Measurements from ENCODE around the gene ADCY7. TPM values are rescaled to one million over a fixed set of nuclear protein-coding genes. Genes with fewer than 3 reads are reported as not detected.

Gene ADCY7
- total RNA-seq, 1 experiment from 2014 or later: 4.0 TPM

GRCh38 chr16:50316102-50316847 is 49.9 kb downstream of the ADCY7 start:
- H3K4ac ChIP-seq (ENCODE audit: low read depth, low read length): no peak overlapping the region
- no peak overlapping the region for H2BK120ac ChIP-seq (ENCODE audit: low read depth, low read length, poor library complexity, severe bottlenecking)
- no CpG with 5 or more reads among the region's 12 CpGs for WGBS (ENCODE audit: extremely low coverage, insufficient read length, low lambda C conversion rate)
- no peaks in the 10 kb centered on the region for H4K20me1 ChIP-seq (ENCODE audit: control insufficient read depth, insufficient read depth, insufficient read length)
- H3K4me3 Mint-ChIP-seq: no peak overlapping the region
- TF ChIP-seq CTCF (conservative IDR thresholded peaks at IDR 0.05): no peak
- H3K27ac Mint-ChIP-seq: no peak overlapping the region; a peak in 1 of 7 replicates
- H3K27me3 Mint-ChIP-seq (ENCODE audit: low read depth): no peaks in the 10 kb centered on the region
- no peak overlapping the region for H2BK12ac ChIP-seq (ENCODE audit: insufficient read length, low read depth, low read length)
- H4K5ac ChIP-seq (ENCODE audit: insufficient read length, low read depth, low read length): no peak overlapping the region
- H2BK5ac ChIP-seq (ENCODE audit: insufficient read length, low read length): no peak overlapping the region
- H3K27me3 ChIP-seq (ENCODE audit: insufficient read depth, low read length): no peaks in the 10 kb centered on the region
- peaks cover 8 to 79% (median 55%) of the 10 kb centered on the region in 3 experiments; a peak in 5 of 7 replicates for H3K36me3 Mint-ChIP-seq (ENCODE audit: insufficient read depth in 1 of 3, low read depth in 3 of 3)
- H3K4me2 ChIP-seq (ENCODE audit: insufficient read depth, insufficient read length, low read length): no peak overlapping the region
- no peak overlapping the region for H3K56ac ChIP-seq (ENCODE audit: insufficient read length, low read depth, low read length)
- H3K4me1 ChIP-seq (ENCODE audit: insufficient read depth, low read length): no peaks in the 10 kb centered on the region
- no peak overlapping the region for H3K9ac ChIP-seq (ENCODE audit: extremely low read depth, insufficient read length, low read length)
- H3K79me2 ChIP-seq (ENCODE audit: insufficient read depth, low read length): no peaks in the 10 kb centered on the region
- no peak overlapping the region for H2BK15ac ChIP-seq (ENCODE audit: low read depth, low read length)
- DNase-seq: no peak
- no peaks in the 10 kb centered on the region for H3K79me1 ChIP-seq (ENCODE audit: insufficient read depth, low read depth, low read length, poor library complexity, severe bottlenecking)
- no peak overlapping the region for H3K18ac ChIP-seq (ENCODE audit: insufficient read length, low read depth, low read length)
- H3T11ph ChIP-seq (ENCODE audit: low read length): no peak overlapping the region
- no peaks in the 10 kb centered on the region for H3K23me2 ChIP-seq (ENCODE audit: insufficient read length, low read depth, low read length, poor library complexity, severe bottlenecking)
- H2AFZ ChIP-seq (ENCODE audit: low read length): no peak overlapping the region
- no peak overlapping the region for H4K91ac ChIP-seq (ENCODE audit: insufficient read length, low read depth, low read length)
- H3K14ac ChIP-seq (ENCODE audit: insufficient read depth, low read length): no peak overlapping the region
- H3K23ac ChIP-seq (ENCODE audit: insufficient read length, low read depth, low read length): no peak overlapping the region
- no peak overlapping the region for H2BK20ac ChIP-seq (ENCODE audit: low read depth, low read length, poor library complexity, severe bottlenecking)
- H2AK5ac ChIP-seq (ENCODE audit: insufficient read length, low read length): no peak overlapping the region
- H4K8ac ChIP-seq (replicated peaks; ENCODE audit: insufficient read length, low read depth, low read length): no peak overlapping the region
- H3K27ac ChIP-seq (ENCODE audit: insufficient read length, low read depth, low read length): no peak overlapping the region
- H3K9me3 Mint-ChIP-seq: no peaks in the 10 kb centered on the region
- H3K9me3 ChIP-seq (ENCODE audit: control insufficient read depth, low read depth, low read length): no peaks in the 10 kb centered on the region
- peaks cover 0 to 3% of the 10 kb centered on the region in 2 experiments; a peak in 1 of 4 replicates for H3K4me1 Mint-ChIP-seq

All from H9 (cell line).